HEK293 (cell line): Measurements from ENCODE around the gene RPRD1B.

Experiments used
- CTCF ChIA-PET: fragments of 350-600 bp; formaldehyde crosslinking; extraction: SDS; loops from one replicate; lab custom pipeline; 2021; ENCODE audit warnings: antibody characterized with exemption; lab: Yijun Ruan, JAX
- POLR2A ChIA-PET: fragments of 300-600 bp; formaldehyde crosslinking; extraction: SDS; loops from one replicate; lab custom pipeline; 2020; ENCODE audit warnings: antibody characterized with exemption, inconsistent platforms; lab: Yijun Ruan, JAX
- H3K27ac ChIP-seq: fragments of 200-500 bp; sonication (Bioruptor generic); 2 replicates; pipeline ENCODE4 v1.5.1; 2014; ENCODE audit warnings: low read depth, low read length, control low read depth, inconsistent platforms; ENCODE audit errors: extremely low read depth
- H3K36me3 ChIP-seq, 2 experiments: fragments of 200-500 bp in 1 of 2; sonication (Bioruptor generic) in 1 of 2; 1 replicate in 1 of 2; 2 replicates in 1 of 2; pipeline ENCODE4 v1.5.1; 2014 to 2017; ENCODE audit warnings: inconsistent platforms in 2 of 2, low read length in 2 of 2; ENCODE audit not compliant: control insufficient read depth in 2 of 2, insufficient read depth in 1 of 2
- H3K4me1 ChIP-seq: fragments of 200-500 bp; sonication (Bioruptor generic); 2 replicates; pipeline ENCODE4 v1.5.1; 2014; ENCODE audit warnings: mild to moderate bottlenecking, low read length, inconsistent platforms; ENCODE audit not compliant: control insufficient read depth, insufficient read depth
- H3K4me3 ChIP-seq: 2 replicates; pipeline ENCODE4 v1.5.1; 2011; ENCODE audit warnings: low read depth, mild to moderate bottlenecking, control low read depth, low read length, moderate library complexity
- H3K9me3 ChIP-seq: fragments of 200-500 bp; sonication (Bioruptor generic); 2 replicates; pipeline ENCODE4 v1.5.1; 2014; ENCODE audit warnings: low read depth, low read length, inconsistent platforms; ENCODE audit not compliant: control insufficient read depth, insufficient read depth
- EGR2 ChIP-seq: fragments of 450-650 bp; formaldehyde crosslinking; IDR thresholded peaks from 2 replicates; pipeline ENCODE4 v1.5.1; 2016; ENCODE audit warnings: low read depth, missing biosample characterization, missing genetic modification characterization
- GLIS2 ChIP-seq: fragments of 450-650 bp; formaldehyde crosslinking; IDR thresholded peaks from 2 replicates; pipeline ENCODE4 v1.5.1; 2016; ENCODE audit warnings: missing biosample characterization, missing genetic modification characterization
- KLF1 ChIP-seq: fragments of 450-650 bp; formaldehyde crosslinking; IDR thresholded peaks from 2 replicates; pipeline ENCODE4 v1.5.1; 2016; ENCODE audit warnings: missing biosample characterization, missing genetic modification characterization
- MEIS1 ChIP-seq: sonication (generic); formaldehyde crosslinking; IDR thresholded peaks from 2 replicates; pipeline ENCODE4 v1.8.1; 2022; ENCODE audit warnings: missing genetic modification reagents, mild to moderate bottlenecking, borderline replicate concordance
- ZFHX2 ChIP-seq: fragments of 450-650 bp; formaldehyde crosslinking; conservative IDR thresholded peaks from 2 replicates; pipeline ENCODE4 v1.5.1; 2016; ENCODE audit warnings: missing biosample characterization, missing genetic modification characterization
- ZNF513 ChIP-seq: fragments of 450-650 bp; IDR thresholded peaks from 2 replicates; pipeline ENCODE4 v1.5.1; 2018; ENCODE audit warnings: missing biosample characterization, missing genetic modification characterization
- TF ChIP-seq, protein P1 (sequence below): IDR thresholded peaks from 2 replicates; pipeline ENCODE4 v1.6.1; 2011; ENCODE audit warnings: mild to moderate bottlenecking, low read depth, low read length, borderline replicate concordance

The RPRD1B gene

DNA sequence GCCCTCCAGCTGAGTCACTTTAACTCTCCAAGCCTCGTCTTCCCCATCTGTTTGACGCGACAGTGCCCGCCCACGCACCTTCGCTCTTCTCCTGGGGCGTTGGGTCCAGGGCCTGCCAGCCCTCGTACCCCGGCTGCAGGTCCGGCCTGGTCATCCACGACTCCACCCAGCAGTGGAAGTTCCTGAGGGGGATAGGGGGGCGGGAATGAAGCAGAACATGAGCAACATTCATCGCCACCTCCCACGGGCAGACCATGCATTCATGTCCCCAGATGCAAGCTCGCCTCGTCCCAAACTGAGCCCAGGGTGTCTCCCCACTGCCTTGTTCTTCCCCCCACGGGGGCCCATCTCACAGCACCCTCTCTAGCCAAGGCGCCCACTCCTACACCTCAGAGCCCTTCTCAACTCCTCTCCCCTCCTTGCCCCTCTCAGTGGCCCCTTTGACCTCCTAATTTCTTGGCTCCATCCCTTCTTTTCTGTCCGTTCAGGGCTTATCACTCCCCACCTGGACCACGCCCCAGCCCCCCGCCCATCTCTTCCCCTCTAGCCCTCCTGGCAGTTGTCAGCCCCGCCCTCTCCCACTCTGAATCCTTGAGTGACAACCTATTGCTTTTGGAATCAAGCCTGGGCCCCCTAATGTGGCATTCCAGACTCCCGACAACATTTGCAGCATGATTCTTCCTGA, 107.8 kb downstream of the RPRD1B start:
- H3K4me3 ChIP-seq = no peak overlapping the region
- no peaks in the 10 kb centered on the region for H3K36me3 ChIP-seq
- H3K9me3 ChIP-seq = no peaks in the 10 kb centered on the region
- no peak overlapping the region for H3K27ac ChIP-seq
- ChIA-PET CTCF (interaction anchor here (1.8 kb wide), 1 partner anchor 68 kb away, joined by 6 read pairs; no protein-coding TSS in a partner anchor), POLR2A (no interaction called here)
- TF ChIP-seq, protein P1, sequence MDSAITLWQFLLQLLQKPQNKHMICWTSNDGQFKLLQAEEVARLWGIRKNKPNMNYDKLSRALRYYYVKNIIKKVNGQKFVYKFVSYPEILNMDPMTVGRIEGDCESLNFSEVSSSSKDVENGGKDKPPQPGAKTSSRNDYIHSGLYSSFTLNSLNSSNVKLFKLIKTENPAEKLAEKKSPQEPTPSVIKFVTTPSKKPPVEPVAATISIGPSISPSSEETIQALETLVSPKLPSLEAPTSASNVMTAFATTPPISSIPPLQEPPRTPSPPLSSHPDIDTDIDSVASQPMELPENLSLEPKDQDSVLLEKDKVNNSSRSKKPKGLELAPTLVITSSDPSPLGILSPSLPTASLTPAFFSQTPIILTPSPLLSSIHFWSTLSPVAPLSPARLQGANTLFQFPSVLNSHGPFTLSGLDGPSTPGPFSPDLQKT = no peak
- TF ChIP-seq ZNF513 (tag by site-specific recombination) = no peak
- peak; percentile 74 for TF ChIP-seq ZFHX2 (tag by site-specific recombination)
- TF ChIP-seq MEIS1 = no peak
- peak; percentile 85 for TF ChIP-seq KLF1
- peak; percentile 75 for TF ChIP-seq EGR2 (tag by site-specific recombination)
- 0 out of 2 replicates have a peak, but pooled peaks have one; percentile 17 for TF ChIP-seq GLIS2
- no peaks in the 10 kb centered on the region for H3K4me1 ChIP-seq
